Measurements from ENCODE around the gene DDAH1. TPM values are rescaled to one million over a fixed set of nuclear protein-coding genes. Genes with fewer than 3 reads are reported as not detected.

DDAH1 gene
- total and polyA plus RNA-seq, 12 donors = 2.4 to 84.5 (median 58.4) TPM

DNA sequence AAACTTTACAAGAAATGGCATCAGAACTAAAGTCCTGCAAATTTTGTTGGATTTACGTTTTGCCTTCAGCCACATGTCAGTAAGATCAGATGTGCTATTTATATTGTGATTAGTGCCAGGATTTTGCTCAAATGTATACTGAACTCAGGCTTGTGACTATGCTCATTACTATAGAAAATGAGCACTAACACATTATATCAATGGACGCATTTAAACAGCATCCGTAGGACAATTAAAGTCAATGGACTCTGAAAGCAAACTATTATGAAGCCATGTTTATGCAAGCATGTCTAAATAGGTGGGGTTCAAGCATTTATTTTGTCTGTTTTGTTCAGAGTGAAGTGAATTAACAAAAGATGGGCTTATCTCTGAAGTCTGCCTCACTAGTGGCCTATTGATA lies 20.6 kb upstream of the DDAH1 start:
- DNase-seq = no peak
- no peak for TF ChIP-seq POLR2A (IDR thresholded peaks at IDR 0.05)
- TF ChIP-seq, protein P1, sequence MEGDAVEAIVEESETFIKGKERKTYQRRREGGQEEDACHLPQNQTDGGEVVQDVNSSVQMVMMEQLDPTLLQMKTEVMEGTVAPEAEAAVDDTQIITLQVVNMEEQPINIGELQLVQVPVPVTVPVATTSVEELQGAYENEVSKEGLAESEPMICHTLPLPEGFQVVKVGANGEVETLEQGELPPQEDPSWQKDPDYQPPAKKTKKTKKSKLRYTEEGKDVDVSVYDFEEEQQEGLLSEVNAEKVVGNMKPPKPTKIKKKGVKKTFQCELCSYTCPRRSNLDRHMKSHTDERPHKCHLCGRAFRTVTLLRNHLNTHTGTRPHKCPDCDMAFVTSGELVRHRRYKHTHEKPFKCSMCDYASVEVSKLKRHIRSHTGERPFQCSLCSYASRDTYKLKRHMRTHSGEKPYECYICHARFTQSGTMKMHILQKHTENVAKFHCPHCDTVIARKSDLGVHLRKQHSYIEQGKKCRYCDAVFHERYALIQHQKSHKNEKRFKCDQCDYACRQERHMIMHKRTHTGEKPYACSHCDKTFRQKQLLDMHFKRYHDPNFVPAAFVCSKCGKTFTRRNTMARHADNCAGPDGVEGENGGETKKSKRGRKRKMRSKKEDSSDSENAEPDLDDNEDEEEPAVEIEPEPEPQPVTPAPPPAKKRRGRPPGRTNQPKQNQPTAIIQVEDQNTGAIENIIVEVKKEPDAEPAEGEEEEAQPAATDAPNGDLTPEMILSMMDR (IDR thresholded peaks at IDR 0.05) = no peak
- Histone ChIP-seq H3K4me1 (replicated peaks in 1 of 2) (no peaks in the 10 kb centered on the region), H3K4me3 (no peak overlapping the region), H3K9me3 (replicated peaks in 1 of 3) (no peaks in the 10 kb centered on the region), H3K36me3 (replicated peaks in 1 of 2) (no peaks in the 10 kb centered on the region), H3K27ac (no peak overlapping the region), H3K27me3 (no peaks in the 10 kb centered on the region)
- 87 to 91% (median 89%) methylated on average over 3 of the region's 3 CpGs for WGBS, 4 donors
- intact Hi-C loops (cut with DNase I) = no loop called here

DNA sequence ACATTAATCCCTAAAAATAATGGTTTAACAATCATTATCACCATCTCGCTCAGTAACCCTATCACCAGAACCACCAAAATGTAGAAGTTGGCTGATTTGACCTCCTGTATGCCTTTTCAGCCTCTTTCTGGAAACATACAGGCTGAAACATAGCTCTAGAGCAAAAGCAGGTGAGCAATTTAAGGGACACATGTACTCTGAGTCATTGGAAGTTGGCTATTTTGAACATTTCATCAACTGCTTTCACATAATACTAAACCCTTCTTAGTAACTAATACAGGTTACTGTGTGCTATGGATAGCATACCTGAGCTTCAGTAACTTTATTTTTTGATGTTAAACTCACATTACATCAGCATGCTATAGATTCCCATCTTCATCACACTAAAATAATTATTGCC lies 19.8 kb upstream of the DDAH1 start:
- TF ChIP-seq, protein P1 (IDR thresholded peaks at IDR 0.05) = no peak
- TF ChIP-seq POLR2A (IDR thresholded peaks at IDR 0.05) = no peak
- intact Hi-C loops (cut with DNase I) = no loop called here
- Histone ChIP-seq H3K4me3 (no peak overlapping the region), H3K27ac (no peak overlapping the region), H3K9me3 (replicated peaks in 1 of 3) (no peaks in the 10 kb centered on the region), H3K27me3 (no peaks in the 10 kb centered on the region), H3K36me3 (replicated peaks in 1 of 2) (no peaks in the 10 kb centered on the region), H3K4me1 (replicated peaks in 1 of 2) (no peaks in the 10 kb centered on the region)
- DNase-seq = no peak
- WGBS, 4 donors = 82 to 100% (median 95%) methylated on average over 1 of the region's 1 CpG

DNA sequence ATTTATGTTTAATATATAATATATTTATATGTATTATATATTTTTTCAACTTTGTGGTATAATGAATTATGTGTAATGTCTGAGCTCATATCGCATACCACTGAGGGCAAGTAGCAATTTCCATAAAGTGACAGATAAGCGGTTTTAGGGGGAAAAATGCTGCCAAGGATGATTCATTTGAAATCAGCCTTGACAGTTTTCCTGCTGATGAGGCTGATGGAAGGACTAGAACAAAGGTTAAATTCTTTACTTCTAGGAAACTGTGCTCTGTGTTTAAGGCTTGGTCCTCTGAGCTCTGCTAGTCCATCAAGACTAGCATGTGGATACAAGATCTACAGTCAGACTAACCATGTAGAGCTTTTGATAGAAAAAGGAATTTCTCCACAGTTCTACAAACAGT lies 19.3 kb upstream of the DDAH1 start:
- intact Hi-C loops (cut with DNase I) = no loop called here
- H3K27me3 ChIP-seq = no peaks in the 10 kb centered on the region
- H3K27ac ChIP-seq = no peak overlapping the region
- H3K4me3 ChIP-seq = no peak overlapping the region
- DNase-seq = no peak
- no peaks in the 10 kb centered on the region for H3K4me1 ChIP-seq (replicated peaks in 1 of 2)
- no peaks in the 10 kb centered on the region for H3K9me3 ChIP-seq (replicated peaks in 1 of 3)
- WGBS, 4 donors = 63 to 83% (median 80%) methylated on average over 2 of the region's 2 CpGs
- TF ChIP-seq, protein P1 (IDR thresholded peaks at IDR 0.05) = no peak
- TF ChIP-seq POLR2A (IDR thresholded peaks at IDR 0.05) = no peak
- no peaks in the 10 kb centered on the region for H3K36me3 ChIP-seq (replicated peaks in 1 of 2)

DNA sequence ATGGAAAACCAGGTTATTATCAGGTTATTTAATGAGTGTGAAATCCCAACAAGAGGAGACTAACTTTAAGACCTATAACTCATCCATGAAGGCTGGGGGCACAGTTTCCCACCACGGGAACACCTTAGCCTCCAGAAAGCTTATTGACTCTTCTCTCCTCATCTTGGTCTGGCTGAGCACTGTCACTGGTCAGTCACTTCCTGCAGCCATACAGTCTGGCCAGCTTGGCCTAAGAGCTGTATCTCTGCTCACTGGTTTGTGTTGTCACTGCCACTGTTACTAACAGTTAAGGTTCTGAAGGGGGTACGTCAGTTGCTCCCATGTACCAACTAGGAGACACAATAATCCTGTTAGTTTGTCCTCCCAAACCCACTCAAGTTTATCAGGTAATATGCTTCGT lies 16.7 kb upstream of the DDAH1 start:
- 85 to 91% (median 88%) methylated on average over 3 of the region's 3 CpGs for WGBS, 4 donors

More for the DNA sequence above, 16.7 kb upstream of the DDAH1 start:
- intact Hi-C loops (cut with DNase I) = no loop called here
- H3K4me1 ChIP-seq (replicated peaks in 1 of 2) = no peaks in the 10 kb centered on the region
- no peaks in the 10 kb centered on the region for H3K36me3 ChIP-seq (replicated peaks in 1 of 2)
- no peaks in the 10 kb centered on the region for H3K27me3 ChIP-seq
- TF ChIP-seq POLR2A (IDR thresholded peaks at IDR 0.05) = no peak
- TF ChIP-seq, protein P1 (IDR thresholded peaks at IDR 0.05) = no peak
- no peaks in the 10 kb centered on the region for H3K9me3 ChIP-seq (replicated peaks in 1 of 3)
- DNase-seq = no peak
- H3K27ac ChIP-seq = no peak overlapping the region
- no peak overlapping the region for H3K4me3 ChIP-seq
